MM.1S (cell line): ENCODE data around the gene KRTAP12-3.

Experiments
- DNase-seq: peaks from one replicate; pipeline ENCODE4 v3.0.0-alpha.2; 2015
- H2AFZ ChIP-seq: fragments of 300-600 bp; sonication (generic); 2 replicates; pipeline ENCODE4 v1.6.0; 2016; ENCODE audit warnings: antibody characterized with exemption, low read length
- H3F3A ChIP-seq: fragments of 300-600 bp; sonication (generic); 2 replicates; pipeline ENCODE4 v1.6.1; 2016; ENCODE audit warnings: mild to moderate bottlenecking, antibody characterized with exemption, low read length, moderate library complexity, mixed read lengths; ENCODE audit not compliant: insufficient read depth
- H3K27ac ChIP-seq: fragments of 300-600 bp; sonication (generic); 2 replicates; pipeline ENCODE4 v1.5.1; 2016; ENCODE audit warnings: mild to moderate bottlenecking, low read length
- H3K27me3 ChIP-seq: fragments of 300-600 bp; sonication (generic); replicated peaks from 2 replicates; pipeline ENCODE4 v1.6.0; 2016; ENCODE audit warnings: low read length; ENCODE audit not compliant: insufficient read depth
- H3K36me3 ChIP-seq: fragments of 300-600 bp; sonication (generic); replicated peaks from 2 replicates; pipeline ENCODE4 v1.6.1; 2016; ENCODE audit warnings: mild to moderate bottlenecking, low read length, mixed read lengths; ENCODE audit not compliant: insufficient read depth
- H3K4me1 ChIP-seq: fragments of 300-600 bp; sonication (generic); 2 replicates; pipeline ENCODE4 v1.6.1; 2016; ENCODE audit warnings: low read length, mixed read lengths
- H3K4me2 ChIP-seq: fragments of 300-600 bp; sonication (generic); 2 replicates; pipeline ENCODE4 v1.6.0; 2016; ENCODE audit warnings: low read depth, low read length
- H3K4me3 ChIP-seq: fragments of 300-600 bp; sonication (generic); 2 replicates; pipeline ENCODE4 v1.5.1; 2016; ENCODE audit warnings: low read length, mixed read lengths
- H3K79me2 ChIP-seq: fragments of 300-600 bp; sonication (generic); 2 replicates; pipeline ENCODE4 v1.6.1; 2016; ENCODE audit warnings: mixed run types, low read length, mixed read lengths
- H3K9ac ChIP-seq: fragments of 300-600 bp; sonication (generic); 2 replicates; pipeline ENCODE4 v1.6.1; 2016; ENCODE audit warnings: low read length, mixed read lengths
- H3K9me2 ChIP-seq: fragments of 300-600 bp; sonication (generic); replicated peaks from 2 replicates; pipeline ENCODE4 v1.6.1; 2016; ENCODE audit warnings: mild to moderate bottlenecking, low read length, mixed read lengths; ENCODE audit not compliant: insufficient read depth
- H3K9me3 ChIP-seq: fragments of 300-600 bp; sonication (generic); replicated peaks from 2 replicates; pipeline ENCODE4 v1.6.1; 2016; ENCODE audit warnings: mild to moderate bottlenecking, low read length, mixed read lengths; ENCODE audit not compliant: insufficient read depth
- H4K20me1 ChIP-seq: fragments of 300-600 bp; sonication (generic); 2 replicates; pipeline ENCODE4 v1.6.1; 2016; ENCODE audit warnings: mild to moderate bottlenecking, low read length, moderate library complexity, mixed read lengths; ENCODE audit not compliant: insufficient read depth
- EZH2 ChIP-seq: fragments of 300-600 bp; sonication (generic); optimal IDR thresholded peaks from 2 replicates; pipeline ENCODE3; 2017; ENCODE audit warnings: low read depth, mild to moderate bottlenecking, antibody characterized with exemption, low read length, mixed read lengths
- EZH2phosphoT487 ChIP-seq: fragments of 300-600 bp; sonication (generic); IDR thresholded peaks from 2 replicates; pipeline ENCODE4 v1.6.1; 2018; ENCODE audit warnings: antibody characterized with exemption, low read length
- TF ChIP-seq, protein P1 (sequence below): fragments of 300-600 bp; sonication (generic); IDR thresholded peaks from 2 replicates; pipeline ENCODE4 v1.5.1; 2016; ENCODE audit warnings: antibody characterized with exemption, low read length, mixed read lengths

The KRTAP12-3 gene

DNA sequence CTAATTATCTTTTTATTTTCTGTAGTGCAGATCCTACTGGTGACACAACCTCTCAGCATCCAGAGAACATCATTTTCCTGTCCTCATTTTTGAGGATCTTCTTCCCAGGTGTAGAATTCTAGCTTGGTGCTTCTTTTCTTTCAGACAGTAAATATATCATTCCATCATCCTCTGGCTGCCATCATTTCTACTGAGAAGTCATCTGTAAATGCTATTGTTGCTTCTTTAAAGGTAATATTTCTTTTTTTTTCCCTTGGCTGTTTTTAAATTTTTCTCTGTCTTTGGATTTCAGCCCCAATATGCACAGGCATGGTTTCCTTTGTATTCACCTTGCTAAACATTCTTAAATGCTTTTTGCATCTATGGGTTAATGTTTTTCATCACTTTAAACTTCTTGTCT is 34.2 kb upstream of the KRTAP12-3 start:
- H2AFZ ChIP-seq: no peak overlapping the region
- H3K79me2 ChIP-seq: no peaks in the 10 kb centered on the region
- no peaks in the 10 kb centered on the region for H3K9me3 ChIP-seq
- DNase-seq: no peak
- H3K4me2 ChIP-seq: no peak overlapping the region
- TF ChIP-seq, protein P1, sequence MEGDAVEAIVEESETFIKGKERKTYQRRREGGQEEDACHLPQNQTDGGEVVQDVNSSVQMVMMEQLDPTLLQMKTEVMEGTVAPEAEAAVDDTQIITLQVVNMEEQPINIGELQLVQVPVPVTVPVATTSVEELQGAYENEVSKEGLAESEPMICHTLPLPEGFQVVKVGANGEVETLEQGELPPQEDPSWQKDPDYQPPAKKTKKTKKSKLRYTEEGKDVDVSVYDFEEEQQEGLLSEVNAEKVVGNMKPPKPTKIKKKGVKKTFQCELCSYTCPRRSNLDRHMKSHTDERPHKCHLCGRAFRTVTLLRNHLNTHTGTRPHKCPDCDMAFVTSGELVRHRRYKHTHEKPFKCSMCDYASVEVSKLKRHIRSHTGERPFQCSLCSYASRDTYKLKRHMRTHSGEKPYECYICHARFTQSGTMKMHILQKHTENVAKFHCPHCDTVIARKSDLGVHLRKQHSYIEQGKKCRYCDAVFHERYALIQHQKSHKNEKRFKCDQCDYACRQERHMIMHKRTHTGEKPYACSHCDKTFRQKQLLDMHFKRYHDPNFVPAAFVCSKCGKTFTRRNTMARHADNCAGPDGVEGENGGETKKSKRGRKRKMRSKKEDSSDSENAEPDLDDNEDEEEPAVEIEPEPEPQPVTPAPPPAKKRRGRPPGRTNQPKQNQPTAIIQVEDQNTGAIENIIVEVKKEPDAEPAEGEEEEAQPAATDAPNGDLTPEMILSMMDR: no peak
- TF ChIP-seq EZH2phosphoT487: no peak
- no peak for TF ChIP-seq EZH2
- H4K20me1 ChIP-seq: no peaks in the 10 kb centered on the region
- no peaks in the 10 kb centered on the region for H3K4me1 ChIP-seq
- peaks cover 55% of the 10 kb centered on the region for H3K27me3 ChIP-seq
- no peaks in the 10 kb centered on the region for H3F3A ChIP-seq
- H3K9me2 ChIP-seq: no peaks in the 10 kb centered on the region
- H3K9ac ChIP-seq: no peak overlapping the region
- no peaks in the 10 kb centered on the region for H3K36me3 ChIP-seq
- no peak overlapping the region for H3K4me3 ChIP-seq
- no peak overlapping the region for H3K27ac ChIP-seq

DNA sequence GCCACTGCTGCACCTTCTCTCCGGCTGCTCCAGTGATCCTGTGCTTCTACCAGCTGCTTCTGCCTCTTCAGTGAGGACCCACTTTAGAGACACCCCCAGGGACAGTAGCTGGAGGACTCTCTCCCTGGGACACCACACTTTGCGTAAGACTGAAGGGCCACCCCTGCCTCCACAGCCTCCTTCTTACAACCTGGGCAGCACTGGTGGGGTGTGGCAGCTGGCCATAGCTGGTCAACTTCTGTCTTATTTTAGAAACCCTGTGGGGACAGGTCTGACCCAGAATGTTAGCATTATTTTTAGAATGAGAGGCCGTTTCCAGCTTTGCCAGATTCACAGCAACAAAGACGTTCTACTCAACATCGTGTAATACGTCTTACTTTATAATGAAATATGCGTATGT is 32.0 kb upstream of the KRTAP12-3 start:
- no peaks in the 10 kb centered on the region for H3K36me3 ChIP-seq
- no peaks in the 10 kb centered on the region for H3K79me2 ChIP-seq
- H3K4me1 ChIP-seq: no peaks in the 10 kb centered on the region
- H3K27me3 ChIP-seq: peaks cover 47% of the 10 kb centered on the region
- no peaks in the 10 kb centered on the region for H3K9me3 ChIP-seq
- no peaks in the 10 kb centered on the region for H4K20me1 ChIP-seq
- H3K4me3 ChIP-seq: no peak overlapping the region
- H3K27ac ChIP-seq: no peak overlapping the region
- no peak overlapping the region for H2AFZ ChIP-seq
- H3K9ac ChIP-seq: no peak overlapping the region
- H3K9me2 ChIP-seq: no peaks in the 10 kb centered on the region
- no peak overlapping the region for H3K4me2 ChIP-seq
- TF ChIP-seq, protein P1: no peak
- no peak for TF ChIP-seq EZH2
- no peak for TF ChIP-seq EZH2phosphoT487
- DNase-seq: no peak
- H3F3A ChIP-seq: no peaks in the 10 kb centered on the region

DNA sequence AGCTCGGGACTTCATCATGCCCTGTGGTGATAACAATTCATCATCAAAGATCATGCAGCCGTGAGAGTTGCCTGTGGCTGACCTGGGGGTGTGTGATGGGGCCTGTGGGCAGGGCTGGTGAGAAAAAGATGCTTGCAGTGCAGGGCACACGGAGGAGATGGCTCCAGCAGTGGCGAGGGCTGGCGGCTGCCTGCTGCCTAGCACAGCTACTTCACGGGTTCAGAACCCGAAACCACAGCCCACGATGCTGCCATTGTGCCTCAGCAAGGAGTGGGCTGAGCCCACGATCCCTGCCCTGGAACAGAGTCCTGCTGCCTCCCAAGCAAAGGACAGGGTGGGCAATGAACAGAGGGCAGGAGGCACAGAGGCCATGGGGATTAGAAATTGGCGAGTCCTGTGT is 31.5 kb upstream of the KRTAP12-3 start:
- H3K4me1 ChIP-seq: no peaks in the 10 kb centered on the region
- no peak overlapping the region for H3K4me2 ChIP-seq
- H3K9me2 ChIP-seq: no peaks in the 10 kb centered on the region
- TF ChIP-seq, protein P1: no peak
- TF ChIP-seq EZH2phosphoT487: no peak
- TF ChIP-seq EZH2: no peak
- no peak overlapping the region for H3K9ac ChIP-seq
- no peak overlapping the region for H3K4me3 ChIP-seq
- no peak overlapping the region for H3K27ac ChIP-seq
- H3K9me3 ChIP-seq: no peaks in the 10 kb centered on the region
- no peaks in the 10 kb centered on the region for H3K79me2 ChIP-seq
- DNase-seq: no peak
- no peaks in the 10 kb centered on the region for H4K20me1 ChIP-seq
- no peaks in the 10 kb centered on the region for H3F3A ChIP-seq
- H3K36me3 ChIP-seq: no peaks in the 10 kb centered on the region
- peaks cover 47% of the 10 kb centered on the region for H3K27me3 ChIP-seq
- H2AFZ ChIP-seq: no peak overlapping the region
